Panc1 (cell line): ENCODE results near the gene OPN1SW. TPM values are rescaled to one million over a fixed set of nuclear protein-coding genes. Genes with fewer than 3 reads are reported as not detected.

ENCODE experiments used
- ATAC-seq: fragments of 200-7000 bp; cut with Tn5 transposase; 2 replicates; pipeline ENCODE4 v1.9.1; 2020; ENCODE audit warnings: mild to moderate bottlenecking, moderate library complexity
- BruUV-seq: library from RNA; stranded (reverse); fragments of 400-500 nt; replicated peaks from 2 replicates; lab custom pipeline; 2021; lab: Mats Ljungman, UMichigan
- CTCF ChIA-PET: fragments of 300-600 bp; sonication (Branson Sonifier 250); formaldehyde crosslinking; loops from one replicate; lab custom pipeline; 2022; ENCODE audit warnings: antibody characterized with exemption; lab: Charles Lee
- POLR2A ChIA-PET: fragments of 300-600 bp; sonication (Branson Sonifier 250); formaldehyde crosslinking; loops from one replicate; lab custom pipeline; 2022; ENCODE audit warnings: antibody characterized with exemption; lab: Charles Lee
- DNase-seq: peaks from one replicate; pipeline ENCODE4 v3.0.0-alpha.2; 2010; ENCODE audit warnings: low read depth, low spot score
- H3K27ac ChIP-seq: 2 replicates; pipeline ENCODE4 v1.5.1; 2011; ENCODE audit warnings: mild to moderate bottlenecking, low read length, inconsistent platforms
- H3K27me3 ChIP-seq: fragments of 200-500 bp; sonication (Bioruptor generic); 2 replicates; pipeline ENCODE4 v1.6.0; 2014; ENCODE audit warnings: low read length, inconsistent platforms; ENCODE audit not compliant: control insufficient read depth, insufficient read depth
- H3K36me3 ChIP-seq: fragments of 200-500 bp; sonication (Bioruptor generic); 2 replicates; pipeline ENCODE4 v1.5.1; 2014; ENCODE audit warnings: inconsistent platforms, mild to moderate bottlenecking, low read length, moderate library complexity; ENCODE audit not compliant: control insufficient read depth, insufficient read depth
- H3K4me1 ChIP-seq: 2 replicates; pipeline ENCODE4 v1.5.1; 2011; ENCODE audit warnings: inconsistent platforms, mild to moderate bottlenecking, low read length, moderate library complexity; ENCODE audit not compliant: control insufficient read depth, insufficient read depth
- H3K4me3 ChIP-seq, 2 experiments: 2 replicates each; pipeline ENCODE4 v1.5.1; 2011 to 2012; ENCODE audit warnings: low read depth in 2 of 2, low read length in 2 of 2, mild to moderate bottlenecking in 2 of 2, inconsistent platforms in 1 of 2, moderate library complexity in 1 of 2
- H3K9me3 ChIP-seq: fragments of 200-500 bp; sonication (Bioruptor generic); 2 replicates; pipeline ENCODE4 v1.5.1; 2014; ENCODE audit warnings: low read depth, mild to moderate bottlenecking, inconsistent platforms, low read length, moderate library complexity; ENCODE audit not compliant: control insufficient read depth, insufficient read depth
- POLR2AphosphoS5 ChIP-seq: IDR thresholded peaks from 2 replicates; pipeline ENCODE4 v1.6.1; 2012; ENCODE audit warnings: mild to moderate bottlenecking, low read depth, low read length, moderate library complexity
- SIN3A ChIP-seq: IDR thresholded peaks from 2 replicates; pipeline ENCODE4 v1.6.1; 2012; ENCODE audit warnings: low read depth, mild to moderate bottlenecking, low read length, moderate library complexity, borderline replicate concordance; ENCODE audit not compliant: insufficient read depth
- TCF7L2 ChIP-seq: IDR thresholded peaks from 2 replicates; pipeline ENCODE4 v1.6.1; 2011; ENCODE audit warnings: mild to moderate bottlenecking, low read depth, low read length, inconsistent platforms
- in situ Hi-C: cut with HindIII; loops from 2 replicates; pipeline ENCODE4 v1.10.0; 2016; ENCODE audit warnings: low sequenced_read_pairs, low pct_unique_long_range_greater_than_20kb
- intact Hi-C: fragments of 100-400 bp; cut with micrococcal nuclease; formaldehyde crosslinking; loops from one replicate; pipeline ENCODE4 v1.10.0; 2022; ENCODE audit not compliant: unreplicated experiment
- total RNA-seq: library from RNA; stranded (reverse); gene quantifications from one replicate; pipeline ENCODE4 v1.2.1, GENCODE V29; 2021; ENCODE audit not compliant: unreplicated experiment
- TF ChIP-seq, protein P1 (sequence below), 2 experiments: IDR thresholded peaks; 2 replicates each; pipeline ENCODE4 v1.6.1; 2011 to 2012; ENCODE audit warnings: low read depth in 2 of 2, control low read depth in 1 of 2, low read length in 1 of 2, mild to moderate bottlenecking in 1 of 2, moderate library complexity in 1 of 2; ENCODE audit not compliant: insufficient read depth in 1 of 2
- TF ChIP-seq, protein P2 (sequence below): fragments of 450-650 bp; IDR thresholded peaks from 2 replicates; pipeline ENCODE4 v1.5.1; 2017; ENCODE audit warnings: mild to moderate bottlenecking

The OPN1SW gene
- total RNA-seq, 1 experiment from 2014 or later = not detected

GRCh38 chr7:128737441-128737840 lies 38.2 kb downstream of the OPN1SW start:
- no peak overlapping the region for H3K27ac ChIP-seq
- no peaks in the 10 kb centered on the region for H3K9me3 ChIP-seq
- intact Hi-C loops = no loop called here

DNA sequence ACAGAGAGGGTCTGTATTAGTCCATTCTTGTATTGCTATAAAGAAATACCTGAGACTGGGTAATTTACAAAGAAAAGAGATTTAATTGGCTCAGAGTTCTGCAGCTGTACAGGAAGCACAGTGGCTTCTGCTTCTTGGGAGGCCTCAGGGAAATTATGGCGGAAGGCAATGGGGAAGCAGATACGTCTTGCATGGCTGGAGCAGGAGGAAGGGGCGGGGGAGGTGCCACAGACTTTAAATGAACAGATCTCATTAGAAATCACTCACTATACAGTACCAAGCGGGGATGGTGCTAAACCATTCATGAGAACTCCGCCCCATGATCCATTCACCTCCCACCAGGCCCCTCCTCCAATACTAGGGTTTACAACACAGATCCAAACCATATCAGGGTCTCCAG lies 40.2 kb downstream of the OPN1SW start:
- Histone ChIP-seq H3K4me3 (no peak overlapping the region), H3K36me3 (peaks cover 5% of the 10 kb centered on the region; the same call in 1 of the 2 replicates), H3K27ac (no peak overlapping the region), H3K27me3 (peaks cover 6% of the 10 kb centered on the region), H3K4me1 (peaks cover 10% of the 10 kb centered on the region), H3K9me3 (no peaks in the 10 kb centered on the region)
- no TSS peak for BruUV-seq
- POLR2A ChIA-PET = no interaction called here
- intact Hi-C loops (no loop called here), in situ Hi-C loops (no loop called here)
- no peak for DNase-seq
- CTCF ChIA-PET = no interaction called here
- TF ChIP-seq TCF7L2 = no peak
- no peak for TF ChIP-seq POLR2AphosphoS5
- TF ChIP-seq SIN3A = no peak
- TF ChIP-seq, protein P1, sequence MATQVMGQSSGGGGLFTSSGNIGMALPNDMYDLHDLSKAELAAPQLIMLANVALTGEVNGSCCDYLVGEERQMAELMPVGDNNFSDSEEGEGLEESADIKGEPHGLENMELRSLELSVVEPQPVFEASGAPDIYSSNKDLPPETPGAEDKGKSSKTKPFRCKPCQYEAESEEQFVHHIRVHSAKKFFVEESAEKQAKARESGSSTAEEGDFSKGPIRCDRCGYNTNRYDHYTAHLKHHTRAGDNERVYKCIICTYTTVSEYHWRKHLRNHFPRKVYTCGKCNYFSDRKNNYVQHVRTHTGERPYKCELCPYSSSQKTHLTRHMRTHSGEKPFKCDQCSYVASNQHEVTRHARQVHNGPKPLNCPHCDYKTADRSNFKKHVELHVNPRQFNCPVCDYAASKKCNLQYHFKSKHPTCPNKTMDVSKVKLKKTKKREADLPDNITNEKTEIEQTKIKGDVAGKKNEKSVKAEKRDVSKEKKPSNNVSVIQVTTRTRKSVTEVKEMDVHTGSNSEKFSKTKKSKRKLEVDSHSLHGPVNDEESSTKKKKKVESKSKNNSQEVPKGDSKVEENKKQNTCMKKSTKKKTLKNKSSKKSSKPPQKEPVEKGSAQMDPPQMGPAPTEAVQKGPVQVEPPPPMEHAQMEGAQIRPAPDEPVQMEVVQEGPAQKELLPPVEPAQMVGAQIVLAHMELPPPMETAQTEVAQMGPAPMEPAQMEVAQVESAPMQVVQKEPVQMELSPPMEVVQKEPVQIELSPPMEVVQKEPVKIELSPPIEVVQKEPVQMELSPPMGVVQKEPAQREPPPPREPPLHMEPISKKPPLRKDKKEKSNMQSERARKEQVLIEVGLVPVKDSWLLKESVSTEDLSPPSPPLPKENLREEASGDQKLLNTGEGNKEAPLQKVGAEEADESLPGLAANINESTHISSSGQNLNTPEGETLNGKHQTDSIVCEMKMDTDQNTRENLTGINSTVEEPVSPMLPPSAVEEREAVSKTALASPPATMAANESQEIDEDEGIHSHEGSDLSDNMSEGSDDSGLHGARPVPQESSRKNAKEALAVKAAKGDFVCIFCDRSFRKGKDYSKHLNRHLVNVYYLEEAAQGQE (IDR thresholded peaks at IDR 0.05; ENCODE audit: insufficient read depth in 1 of 2, low read depth in 2 of 2, low read length in 1 of 2) = no peak
- TF ChIP-seq, protein P2, sequence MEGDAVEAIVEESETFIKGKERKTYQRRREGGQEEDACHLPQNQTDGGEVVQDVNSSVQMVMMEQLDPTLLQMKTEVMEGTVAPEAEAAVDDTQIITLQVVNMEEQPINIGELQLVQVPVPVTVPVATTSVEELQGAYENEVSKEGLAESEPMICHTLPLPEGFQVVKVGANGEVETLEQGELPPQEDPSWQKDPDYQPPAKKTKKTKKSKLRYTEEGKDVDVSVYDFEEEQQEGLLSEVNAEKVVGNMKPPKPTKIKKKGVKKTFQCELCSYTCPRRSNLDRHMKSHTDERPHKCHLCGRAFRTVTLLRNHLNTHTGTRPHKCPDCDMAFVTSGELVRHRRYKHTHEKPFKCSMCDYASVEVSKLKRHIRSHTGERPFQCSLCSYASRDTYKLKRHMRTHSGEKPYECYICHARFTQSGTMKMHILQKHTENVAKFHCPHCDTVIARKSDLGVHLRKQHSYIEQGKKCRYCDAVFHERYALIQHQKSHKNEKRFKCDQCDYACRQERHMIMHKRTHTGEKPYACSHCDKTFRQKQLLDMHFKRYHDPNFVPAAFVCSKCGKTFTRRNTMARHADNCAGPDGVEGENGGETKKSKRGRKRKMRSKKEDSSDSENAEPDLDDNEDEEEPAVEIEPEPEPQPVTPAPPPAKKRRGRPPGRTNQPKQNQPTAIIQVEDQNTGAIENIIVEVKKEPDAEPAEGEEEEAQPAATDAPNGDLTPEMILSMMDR = no peak
- no peak for ATAC-seq

More at GRCh38 chr7:128737441-128737840, 38.2 kb downstream of the OPN1SW start:
- Histone ChIP-seq H3K27me3 (peaks cover 5% of the 10 kb centered on the region), H3K4me1 (peaks cover 22% of the 10 kb centered on the region), H3K36me3 (peaks cover 5% of the 10 kb centered on the region), H3K4me3 (no peak overlapping the region)
- ChIA-PET CTCF (no interaction called here), POLR2A (interaction anchor here (0.6 kb wide), 1 partner anchor 97 kb away, joined by 8 read pairs; no protein-coding TSS in a partner anchor)
- DNase-seq = no peak
- in situ Hi-C loops = no loop called here
- no peak for ATAC-seq
- TF ChIP-seq POLR2AphosphoS5 (no peak), TCF7L2 (no peak), SIN3A (no peak)
- TF ChIP-seq, protein P1 (IDR thresholded peaks at IDR 0.05; ENCODE audit: insufficient read depth in 1 of 2, low read depth in 2 of 2, low read length in 1 of 2) = no peak
- TF ChIP-seq, protein P2 = no peak
- BruUV-seq = no TSS peak
